Upper lobe of right lung (tissue), 1 donor: Measurements from ENCODE around the gene ECEL1. TPM values are rescaled to one million over a fixed set of nuclear protein-coding genes. Genes with fewer than 3 reads are reported as not detected.
A peak's percentile ranks its signal among the peaks of the same experiment; 100 is the strongest.
"Not testable (repeated sequence)": the region's sequence is repeated elsewhere in the genome, so short reads cannot be mapped to it uniquely, and the experiment has no call there.

ENCODE experiments used
- ATAC-seq: fragments of 200-7000 bp; cut with Tn5 transposase; one replicate; pipeline ENCODE4 v1.9.1; 2020; ENCODE audit warnings: mild to moderate bottlenecking, moderate library complexity
- DNase-seq: peaks from one replicate; pipeline ENCODE4 v3.0.0-alpha.2; 2020
- H3K27ac ChIP-seq: fragments of 200-600 bp; one replicate; pipeline ENCODE4 v1.8.0; 2022
- H3K27me3 ChIP-seq: fragments of 200-600 bp; one replicate; pipeline ENCODE4 v1.8.0; 2022; ENCODE audit warnings: mild to moderate bottlenecking
- H3K36me3 ChIP-seq: fragments of 200-600 bp; one replicate; pipeline ENCODE4 v1.8.0; 2022
- H3K4me1 ChIP-seq: fragments of 200-600 bp; one replicate; pipeline ENCODE4 v1.8.0; 2022
- H3K4me3 ChIP-seq: fragments of 200-600 bp; one replicate; pipeline ENCODE4 v1.8.0; 2022; ENCODE audit warnings: mild to moderate bottlenecking
- H3K9me3 ChIP-seq: fragments of 200-600 bp; one replicate; pipeline ENCODE4 v1.8.0; 2022
- intact Hi-C: fragments of 100-400 bp; cut with DNase I; formaldehyde crosslinking; loops from one replicate; pipeline ENCODE4 v1.11.0; 2022
- total RNA-seq: library from RNA; stranded (reverse); fragmentation: NEBNext Ultra II Directional; extraction: Animal tissue kit (Norgen Biotek cat#: 25700); gene quantifications from one replicate; pipeline ENCODE4 v1.2.1, GENCODE V29; 2021
- TF ChIP-seq, protein P1 (sequence below): fragments of 200-600 bp; IDR thresholded peaks from one replicate; pipeline ENCODE4 v1.8.0; 2022; ENCODE audit warnings: antibody characterized with exemption
- donor health status: DM: no; HTN: yes; CAD: no; lungs with severe emphysema.

ECEL1 gene
- total RNA-seq, 1 donor from 2014 or later = not detected

GRCh38 chr2:232434091-232434490 lies 53.5 kb downstream of the ECEL1 start:
- no peak overlapping the region for H3K27ac ChIP-seq
- H3K36me3 ChIP-seq = no peaks in the 10 kb centered on the region
- DNase-seq (peak; percentile 55), ATAC-seq (no peak)
- H3K4me1 ChIP-seq = no peaks in the 10 kb centered on the region
- no peaks in the 10 kb centered on the region for H3K9me3 ChIP-seq
- no peaks in the 10 kb centered on the region for H3K27me3 ChIP-seq
- H3K4me3 ChIP-seq = no peak overlapping the region
- intact Hi-C loops = loop anchor here (10.0 kb wide), 1 partner anchor 509 kb away; the partner anchor contains the start of gene NPPC
- TF ChIP-seq, protein P1, sequence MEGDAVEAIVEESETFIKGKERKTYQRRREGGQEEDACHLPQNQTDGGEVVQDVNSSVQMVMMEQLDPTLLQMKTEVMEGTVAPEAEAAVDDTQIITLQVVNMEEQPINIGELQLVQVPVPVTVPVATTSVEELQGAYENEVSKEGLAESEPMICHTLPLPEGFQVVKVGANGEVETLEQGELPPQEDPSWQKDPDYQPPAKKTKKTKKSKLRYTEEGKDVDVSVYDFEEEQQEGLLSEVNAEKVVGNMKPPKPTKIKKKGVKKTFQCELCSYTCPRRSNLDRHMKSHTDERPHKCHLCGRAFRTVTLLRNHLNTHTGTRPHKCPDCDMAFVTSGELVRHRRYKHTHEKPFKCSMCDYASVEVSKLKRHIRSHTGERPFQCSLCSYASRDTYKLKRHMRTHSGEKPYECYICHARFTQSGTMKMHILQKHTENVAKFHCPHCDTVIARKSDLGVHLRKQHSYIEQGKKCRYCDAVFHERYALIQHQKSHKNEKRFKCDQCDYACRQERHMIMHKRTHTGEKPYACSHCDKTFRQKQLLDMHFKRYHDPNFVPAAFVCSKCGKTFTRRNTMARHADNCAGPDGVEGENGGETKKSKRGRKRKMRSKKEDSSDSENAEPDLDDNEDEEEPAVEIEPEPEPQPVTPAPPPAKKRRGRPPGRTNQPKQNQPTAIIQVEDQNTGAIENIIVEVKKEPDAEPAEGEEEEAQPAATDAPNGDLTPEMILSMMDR = no peak

GRCh38 chr2:232433622-232434021 lies 54.0 kb downstream of the ECEL1 start:
- not testable (repeated sequence) for H3K4me3 ChIP-seq, H3K36me3 ChIP-seq, H3K4me1 ChIP-seq, H3K27me3 ChIP-seq, H3K9me3 ChIP-seq, ATAC-seq, H3K27ac ChIP-seq
- intact Hi-C loops = loop anchor here (10.0 kb wide), 1 partner anchor 509 kb away; the partner anchor contains the start of gene NPPC
- peak; percentile 40 for DNase-seq

- intact Hi-C loops = loop anchor here (10.0 kb wide), 1 partner anchor 508 kb away; the partner anchor contains the start of gene NPPC
- H3K4me3 ChIP-seq = no peak overlapping the region
- no peaks in the 10 kb centered on the region for H3K9me3 ChIP-seq
- no peaks in the 10 kb centered on the region for H3K27me3 ChIP-seq
- TF ChIP-seq, protein P1 = no peak
- ATAC-seq = peak; percentile 24
- H3K36me3 ChIP-seq = no peaks in the 10 kb centered on the region
- H3K4me1 ChIP-seq = no peaks in the 10 kb centered on the region
- H3K27ac ChIP-seq = no peak overlapping the region
- DNase-seq = peak; percentile 45
These were observed 54.9 kb downstream of the ECEL1 start for GRCh38 chr2:232432598-232433184.

- Histone ChIP-seq H3K4me1 (no peaks in the 10 kb centered on the region), H3K9me3 (no peaks in the 10 kb centered on the region), H3K4me3 (no peak overlapping the region), H3K27ac (no peak overlapping the region), H3K36me3 (no peaks in the 10 kb centered on the region), H3K27me3 (no peaks in the 10 kb centered on the region)
- intact Hi-C loops = loop anchor here (10.0 kb wide), 1 partner anchor 507 kb away; the partner anchor contains the start of gene NPPC
- TF ChIP-seq, protein P1 = no peak
- peak; percentile 46 for DNase-seq
- no peak for ATAC-seq
These were observed 55.7 kb downstream of the ECEL1 start for GRCh38 chr2:232431705-232432590.

Other genes with a start within 250 kb of the ECEL1 start
- gene ALPP, start 109.1 kb downstream of the ECEL1 start, total RNA-seq = 9.5 TPM
- 0.49 TPM for gene ALPG, start 81.0 kb downstream of the ECEL1 start, total RNA-seq
- not detected for gene ALPI, start 31.7 kb downstream of the ECEL1 start, total RNA-seq
- not detected for gene PRSS56, start 32.6 kb upstream of the ECEL1 start, total RNA-seq
- not detected for gene CHRND, start 38.3 kb upstream of the ECEL1 start, total RNA-seq
- not detected for gene CHRNG, start 51.9 kb upstream of the ECEL1 start, total RNA-seq
- gene TIGD1, start 62.7 kb upstream of the ECEL1 start, total RNA-seq = 3.9 TPM
- 68.0 TPM for gene EIF4E2, start 62.9 kb upstream of the ECEL1 start, total RNA-seq
- gene EFHD1, start 145.8 kb upstream of the ECEL1 start, total RNA-seq = 10.7 TPM
- gene GIGYF2, start 209.5 kb upstream of the ECEL1 start, total RNA-seq = 70.5 TPM